K562 (cell line): ENCODE measurements around the gene ELOF1. TPM values are rescaled to one million over a fixed set of nuclear protein-coding genes. Genes with fewer than 3 reads are reported as not detected.
"Not testable (repeated sequence)": the region's sequence is repeated elsewhere in the genome, so short reads cannot be mapped to it uniquely, and the experiment has no call there.

Source experiments
- ATAC-seq: fragments of 200-7000 bp; cut with Tn5 transposase; 3 replicates; pipeline ENCODE4 v1.9.1; 2020; ENCODE audit warnings: moderate library complexity
- BruUV-seq: library from RNA; stranded (reverse); fragments of 400-500 nt; replicated peaks from 2 replicates; lab custom pipeline; 2021; lab: Mats Ljungman, UMichigan
- CTCF ChIA-PET: fragments of 300-600 bp; formaldehyde crosslinking; extraction: SDS; loops from one replicate; lab custom pipeline; 2021; ENCODE audit warnings: low intra/inter-chr PET ratio; lab: Yijun Ruan, JAX
- POLR2A ChIA-PET: fragments of 300-600, 350-650 bp; sonication (Branson Sonifier 250); formaldehyde crosslinking; extraction: SDS; loops from one replicate; lab custom pipeline; 2021; ENCODE audit warnings: antibody characterized with exemption, inconsistent platforms; lab: Yijun Ruan, JAX
- DNase-seq, 4 experiments: peaks; one replicate each; pipeline versions ENCODE4 v3.0.0 to v3.0.0-alpha.2; 2011 to 2018; ENCODE audit warnings: low spot score in 3 of 4, mixed read lengths in 3 of 4; ENCODE audit errors: extremely low read depth in 1 of 4
- FAIRE-seq: peaks from 2 replicates; lab custom pipeline; 2011; peaks lifted over from hg19 to GRCh38; lab: Jason Lieb, UNC
- H2AFZ ChIP-seq: 2 replicates; pipeline ENCODE4 v1.6.0; 2011; ENCODE audit warnings: low read depth, low read length, control low read depth, inconsistent platforms
- H3K27ac ChIP-seq: fragments of 200-600 bp; 3 replicates; pipeline ENCODE4 v1.8.0; 2011; ENCODE audit warnings: low read depth, mild to moderate bottlenecking, control low read depth, inconsistent platforms, low read length, moderate library complexity, mixed read lengths; ENCODE audit errors: extremely low read depth
- H3K27me3 ChIP-seq, 2 experiments: fragments of 300-600 bp in 1 of 2; 2 replicates in 1 of 2; 3 replicates in 1 of 2; pipeline versions ENCODE4 v1.6.0 to v1.8.0; 2011; ENCODE audit warnings: inconsistent platforms in 2 of 2, low read length in 2 of 2, mild to moderate bottlenecking in 1 of 2, mixed read lengths in 1 of 2, moderate library complexity in 1 of 2; ENCODE audit not compliant: control insufficient read depth in 2 of 2, insufficient read depth in 2 of 2
- H3K36me3 ChIP-seq: fragments of 300-600 bp; 3 replicates; pipeline ENCODE4 v1.8.0; 2011; ENCODE audit warnings: mild to moderate bottlenecking, low read length, inconsistent platforms; ENCODE audit not compliant: control insufficient read depth, insufficient read depth
- H3K4me1 ChIP-seq, 2 experiments: fragments of 200-600 bp in 1 of 2; replicated peaks in 1 of 2; 2 replicates in 1 of 2; 3 replicates in 1 of 2; pipeline versions ENCODE4 v1.5.1 to v1.8.0; 2011; ENCODE audit warnings: inconsistent platforms in 2 of 2, low read length in 2 of 2, mild to moderate bottlenecking in 1 of 2, mixed read lengths in 1 of 2, moderate library complexity in 1 of 2; ENCODE audit not compliant: control insufficient read depth in 2 of 2, insufficient read depth in 2 of 2
- H3K4me2 ChIP-seq: 2 replicates; pipeline ENCODE4 v1.6.1; 2011; ENCODE audit warnings: low read length, control low read depth, inconsistent platforms, mixed read lengths; ENCODE audit not compliant: insufficient read depth
- H3K4me3 ChIP-seq: fragments of 200-600 bp; sonication (generic), shearing (Covaris generic); 2 replicates; pipeline ENCODE4 v1.5.1; 2016; ENCODE audit warnings: control low read depth, inconsistent platforms
- H3K79me2 ChIP-seq: fragments of 200-600 bp; 3 replicates; pipeline ENCODE4 v1.8.0; 2011; ENCODE audit warnings: low read length, inconsistent platforms; ENCODE audit not compliant: control insufficient read depth, insufficient read depth
- H3K9ac ChIP-seq, 2 experiments: 2 replicates each; pipeline versions ENCODE4 v1.6.0 to v1.6.1; 2011; ENCODE audit warnings: low read depth in 2 of 2, low read length in 2 of 2, control low read depth in 1 of 2, inconsistent platforms in 1 of 2, mild to moderate bottlenecking in 1 of 2, mixed read lengths in 1 of 2; ENCODE audit not compliant: insufficient read depth in 1 of 2
- H3K9me1 ChIP-seq: one replicate; pipeline ENCODE4 v1.6.0; 2011; ENCODE audit warnings: inconsistent platforms, mild to moderate bottlenecking, low read length, moderate library complexity; ENCODE audit not compliant: control insufficient read depth, insufficient read depth
- H3K9me3 ChIP-seq: replicated peaks from 2 replicates; pipeline ENCODE4 v1.5.1; 2011; ENCODE audit warnings: low read depth, low read length, inconsistent platforms; ENCODE audit not compliant: control insufficient read depth, insufficient read depth
- H4K20me1 ChIP-seq: replicated peaks from 2 replicates; pipeline ENCODE4 v1.6.1; 2011; ENCODE audit warnings: low read length, inconsistent platforms, mixed read lengths; ENCODE audit not compliant: control insufficient read depth, insufficient read depth
- CEBPB ChIP-seq: fragments of 450-650 bp; IDR thresholded peaks from 2 replicates; pipeline ENCODE4 v1.6.1; 2016; ENCODE audit warnings: missing genetic modification characterization, missing compliant biosample characterization
- EGR1 ChIP-seq: fragments of 450-650 bp; conservative IDR thresholded peaks from 2 replicates; pipeline ENCODE4 v1.6.1; 2017; ENCODE audit warnings: mild to moderate bottlenecking
- HDAC1 ChIP-seq, 2 experiments: fragments of 450-650 bp; IDR thresholded peaks; 2 replicates each; pipeline ENCODE4 v1.6.1; 2016 to 2017; ENCODE audit warnings: inconsistent platforms in 1 of 2, mild to moderate bottlenecking in 1 of 2, moderate library complexity in 1 of 2
- KDM1A ChIP-seq, 2 experiments: fragments of 450-650 bp; IDR thresholded peaks; 2 replicates each; pipeline ENCODE4 v1.6.1; 2016; ENCODE audit warnings: mild to moderate bottlenecking in 2 of 2
- RCOR1 ChIP-seq, 2 experiments: IDR thresholded peaks; 2 replicates each; pipeline ENCODE4 v1.6.1; 2012; ENCODE audit warnings: low read depth in 2 of 2, low read length in 2 of 2, borderline replicate concordance in 1 of 2, improper control_type of control experiment in 1 of 2
- WGBS: fragments of 100-300 bp; shearing (Covaris generic); methylation state at CpG from one replicate; pipeline ENCODE4 v1.1.6; 2016; ENCODE audit warnings: low coverage, mixed read lengths; ENCODE audit not compliant: insufficient coverage; ENCODE audit errors: missing lambda C conversion rate; 5-methylcytosine and 5-hydroxymethylcytosine counted together
- in situ Hi-C: fragments of 300-500 bp; cut with MboI; formaldehyde crosslinking; loops from 4 replicates; pipeline ENCODE4 v1.15.0; 2018; ENCODE audit warnings: inconsistent platforms, mixed read lengths
- intact Hi-C: fragments of 100-400 bp; cut with micrococcal nuclease; formaldehyde crosslinking; loops from 2 replicates; pipeline ENCODE4 v1.14.2; 2022
- polyA plus RNA-seq, 8 experiments: library from polyadenylated mRNA; depleted of rRNA in 4 of 8; stranded (reverse) in 5 of 8; unstranded in 3 of 8; fragments of >200 nt; fragmentation: Nextera tagmentation in 2 of 8; fragmentation: Illumina TruSeq in 1 of 8; extraction: Ambion mirVana in 2 of 8; extraction: Trizol in 1 of 8; gene quantifications; 2 replicates each; pipeline versions ENCODE4 v1.2.1 to v1.2.3, GENCODE V29; 2011 to 2014; ENCODE audit warnings: inconsistent platforms in 1 of 8, missing spikeins in 1 of 8
- total RNA-seq, 7 experiments: library from RNA; depleted of rRNA in 6 of 7; stranded (reverse); fragments of >200 nt in 6 of 7; fragmentation: Illumina TruSeq in 2 of 7; extraction: Trizol in 2 of 7; gene quantifications; 2 replicates each; pipeline versions ENCODE4 v1.2.1 to v1.2.3, GENCODE V29; 2011 to 2021; ENCODE audit warnings: low replicate concordance in 1 of 7
- TF ChIP-seq, protein P1 (sequence below): sonication (generic); formaldehyde crosslinking; IDR thresholded peaks from 2 replicates; pipeline ENCODE4 v1.8.1; 2023; ENCODE audit warnings: mild to moderate bottlenecking, missing genetic modification reagents

Gene ELOF1
- total and polyA plus RNA-seq, 9 of the 15 experiments (the other 6 are each of a cell fraction or from before 2014, with no cell fraction given) = 16.7 to 147 (median 74.2) TPM

DNA sequence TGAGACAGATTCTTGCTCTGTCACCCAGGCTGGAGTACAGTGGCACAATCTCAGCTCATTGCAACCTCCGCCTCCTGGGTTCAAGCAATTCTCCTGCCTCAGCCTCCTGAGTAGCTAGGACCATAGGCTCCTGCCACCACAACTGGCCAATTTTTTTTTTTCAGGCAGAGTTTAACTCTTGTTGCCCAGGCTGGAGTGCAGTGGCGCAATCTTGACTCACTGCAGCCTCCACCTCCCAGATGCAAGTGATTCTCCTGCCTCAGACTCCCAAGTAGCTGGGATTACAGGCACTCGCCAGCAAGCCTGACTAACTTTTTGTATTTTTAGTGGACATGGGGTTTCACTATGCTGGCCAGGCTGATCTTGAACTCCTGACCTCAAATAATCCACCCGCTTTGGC, 14.7 kb upstream of the ELOF1 start:
- H4K20me1 ChIP-seq, DNase-seq, intact Hi-C loops, ATAC-seq, H3K9ac ChIP-seq, H3K4me2 ChIP-seq, CTCF ChIA-PET, H3K79me2 ChIP-seq, H3K9me3 ChIP-seq, H3K27ac ChIP-seq, H3K4me3 ChIP-seq, H3K36me3 ChIP-seq, BruUV-seq, in situ Hi-C loops, H3K9me1 ChIP-seq, H3K27me3 ChIP-seq, H2AFZ ChIP-seq: not testable (repeated sequence)
- TF ChIP-seq, protein P1, sequence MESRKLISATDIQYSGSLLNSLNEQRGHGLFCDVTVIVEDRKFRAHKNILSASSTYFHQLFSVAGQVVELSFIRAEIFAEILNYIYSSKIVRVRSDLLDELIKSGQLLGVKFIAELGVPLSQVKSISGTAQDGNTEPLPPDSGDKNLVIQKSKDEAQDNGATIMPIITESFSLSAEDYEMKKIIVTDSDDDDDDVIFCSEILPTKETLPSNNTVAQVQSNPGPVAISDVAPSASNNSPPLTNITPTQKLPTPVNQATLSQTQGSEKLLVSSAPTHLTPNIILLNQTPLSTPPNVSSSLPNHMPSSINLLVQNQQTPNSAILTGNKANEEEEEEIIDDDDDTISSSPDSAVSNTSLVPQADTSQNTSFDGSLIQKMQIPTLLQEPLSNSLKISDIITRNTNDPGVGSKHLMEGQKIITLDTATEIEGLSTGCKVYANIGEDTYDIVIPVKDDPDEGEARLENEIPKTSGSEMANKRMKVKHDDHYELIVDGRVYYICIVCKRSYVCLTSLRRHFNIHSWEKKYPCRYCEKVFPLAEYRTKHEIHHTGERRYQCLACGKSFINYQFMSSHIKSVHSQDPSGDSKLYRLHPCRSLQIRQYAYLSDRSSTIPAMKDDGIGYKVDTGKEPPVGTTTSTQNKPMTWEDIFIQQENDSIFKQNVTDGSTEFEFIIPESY = 0 out of 2 replicates have a peak, but pooled peaks have one; percentile 19
- TF ChIP-seq CEBPB (tag) = peak; percentile 66
- WGBS = 82% methylated on average over 3 of the region's 4 CpGs
- peaks cover 32 to 42% of the 10 kb centered on the region in 2 experiments for H3K4me1 ChIP-seq
- POLR2A ChIA-PET = interaction anchor here (1.2 to 1.4 kb wide), 2 partner anchors 10 to 24 kb away, joined by 3 to 5 read pairs; no protein-coding TSS in a partner anchor
- peak; percentile 62 for FAIRE-seq

GRCh38 chr19:11573354-11573753, 14.3 kb upstream of the ELOF1 start:
- H3K9ac ChIP-seq, BruUV-seq, H4K20me1 ChIP-seq, H3K79me2 ChIP-seq, CTCF ChIA-PET, H3K9me3 ChIP-seq, H2AFZ ChIP-seq, H3K27me3 ChIP-seq, FAIRE-seq, in situ Hi-C loops, H3K36me3 ChIP-seq, H3K4me3 ChIP-seq, DNase-seq, H3K27ac ChIP-seq, H3K9me1 ChIP-seq, intact Hi-C loops, ATAC-seq, H3K4me2 ChIP-seq: not testable (repeated sequence)
- 46% methylated on average over 6 of the region's 6 CpGs for WGBS
- TF ChIP-seq KDM1A (IDR thresholded peaks at IDR 0.05) = peak; percentile 93 to 94
- peak; percentile 18; the same call in 1 of the 2 replicates for TF ChIP-seq EGR1
- peak in 1 of 2 experiments; percentile 51; a peak in 1 of 4 replicates for TF ChIP-seq HDAC1 (IDR thresholded peaks at IDR 0.05)
- peak in 1 of 2 experiments; percentile 41; a peak in 1 of 4 replicates for TF ChIP-seq RCOR1 (IDR thresholded peaks at IDR 0.05; ENCODE audit: borderline replicate concordance in 1 of 2, low read depth in 2 of 2, low read length in 2 of 2)
- POLR2A ChIA-PET = interaction anchor here (0.6 to 1.2 kb wide), 2 partner anchors 10 to 82 kb away, joined by 3 to 5 read pairs; no protein-coding TSS in a partner anchor
- H3K4me1 ChIP-seq = peaks cover 32 to 41% of the 10 kb centered on the region in 2 experiments
